Stimulated activated CD4-positive, alpha-beta T cell treated with anti-CD3 and anti-CD28 coated beads, Interleukin-12 subunit alpha, Interleukin-12 subunit beta, amount 100 ng/mL, for 24 hours (primary cell): ENCODE results near the gene ZNF48.
"Not testable (repeated sequence)": the region's sequence is repeated elsewhere in the genome, so short reads cannot be mapped to it uniquely, and the experiment has no call there.

Source experiments
- DNase-seq, 2 experiments: peaks; one replicate each; pipeline ENCODE4 v3.0.0-alpha.2; 2020; ENCODE audit warnings: low read depth in 2 of 2

The ZNF48 gene

DNA sequence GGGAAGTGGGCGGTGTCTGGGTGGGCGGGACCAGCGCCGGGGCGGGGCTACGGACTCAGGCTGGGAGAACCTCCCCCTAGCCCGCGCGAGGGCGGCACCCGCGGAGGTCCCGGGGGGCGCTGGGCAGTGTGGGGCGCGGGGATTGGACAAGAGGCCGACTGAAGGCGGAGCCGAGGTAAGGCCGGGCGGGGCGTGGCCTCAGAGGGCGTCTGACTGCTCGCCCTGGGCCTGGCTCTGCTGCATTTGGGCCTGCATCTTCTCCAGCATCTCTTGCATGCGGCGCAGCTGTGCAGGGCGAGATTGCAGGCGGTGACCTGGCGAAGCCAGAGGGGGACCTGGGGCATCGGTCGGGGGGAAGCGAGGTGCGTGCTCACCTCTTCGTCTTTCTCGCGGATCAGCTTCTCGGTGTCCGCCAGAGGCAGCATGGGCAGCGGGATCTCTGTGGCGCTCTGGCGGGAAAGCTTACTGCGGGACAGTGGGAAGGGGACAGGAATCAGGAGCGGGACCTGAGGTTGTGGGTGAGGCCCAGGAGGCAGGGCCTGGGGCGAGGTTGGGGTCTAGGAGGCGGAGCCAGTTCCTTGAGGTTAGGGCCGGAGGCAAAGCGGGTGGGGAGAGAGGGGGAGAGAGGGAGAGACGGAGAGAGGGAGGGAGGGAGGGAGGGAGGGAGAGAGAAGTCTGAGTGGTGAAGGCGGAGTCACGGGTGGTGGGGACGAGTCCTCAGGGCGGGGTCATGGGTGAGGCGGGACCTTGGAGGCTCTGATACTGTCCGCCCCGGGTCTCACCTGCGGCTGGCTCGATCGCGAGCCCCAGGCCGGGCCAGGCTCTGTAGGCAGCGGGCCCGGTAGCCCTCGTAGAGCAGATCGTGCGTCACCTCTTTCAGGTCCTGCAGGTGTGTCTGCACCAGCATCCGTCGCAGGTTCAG, 16.7 kb upstream of the ZNF48 start:
- peak; percentile 97 to 99 for DNase-seq

DNA sequence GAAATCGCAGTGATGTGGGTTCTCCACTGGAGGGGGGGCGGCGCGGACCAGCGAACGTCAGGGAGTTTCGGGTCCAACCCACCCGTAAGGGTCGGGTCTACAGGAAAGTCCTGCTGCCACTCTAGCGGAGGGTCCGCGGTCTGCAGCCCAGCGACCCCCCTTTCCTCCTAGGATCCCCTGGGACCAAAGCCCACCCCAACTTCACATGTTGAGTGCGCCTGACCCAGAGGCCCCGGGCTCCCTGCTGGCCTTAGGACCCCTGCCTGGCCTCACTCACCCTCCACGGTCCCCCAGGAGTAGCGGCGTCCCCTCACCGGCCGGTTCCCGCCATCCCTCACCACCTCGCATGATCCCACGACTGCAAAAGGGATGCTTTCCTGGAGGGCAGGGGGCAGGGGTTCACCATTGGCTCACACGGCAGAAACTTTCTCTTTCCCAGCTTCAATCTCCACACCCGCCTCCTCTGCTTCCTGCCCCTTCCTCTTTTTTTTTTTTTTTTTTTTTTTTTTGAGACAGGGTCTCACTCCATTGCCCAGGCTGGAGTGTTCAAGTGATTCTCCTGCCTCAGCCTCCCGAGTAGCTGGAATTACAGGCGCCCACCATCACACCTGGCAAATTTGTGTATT, 15.9 kb upstream of the ZNF48 start:
- DNase-seq = no peak

DNA sequence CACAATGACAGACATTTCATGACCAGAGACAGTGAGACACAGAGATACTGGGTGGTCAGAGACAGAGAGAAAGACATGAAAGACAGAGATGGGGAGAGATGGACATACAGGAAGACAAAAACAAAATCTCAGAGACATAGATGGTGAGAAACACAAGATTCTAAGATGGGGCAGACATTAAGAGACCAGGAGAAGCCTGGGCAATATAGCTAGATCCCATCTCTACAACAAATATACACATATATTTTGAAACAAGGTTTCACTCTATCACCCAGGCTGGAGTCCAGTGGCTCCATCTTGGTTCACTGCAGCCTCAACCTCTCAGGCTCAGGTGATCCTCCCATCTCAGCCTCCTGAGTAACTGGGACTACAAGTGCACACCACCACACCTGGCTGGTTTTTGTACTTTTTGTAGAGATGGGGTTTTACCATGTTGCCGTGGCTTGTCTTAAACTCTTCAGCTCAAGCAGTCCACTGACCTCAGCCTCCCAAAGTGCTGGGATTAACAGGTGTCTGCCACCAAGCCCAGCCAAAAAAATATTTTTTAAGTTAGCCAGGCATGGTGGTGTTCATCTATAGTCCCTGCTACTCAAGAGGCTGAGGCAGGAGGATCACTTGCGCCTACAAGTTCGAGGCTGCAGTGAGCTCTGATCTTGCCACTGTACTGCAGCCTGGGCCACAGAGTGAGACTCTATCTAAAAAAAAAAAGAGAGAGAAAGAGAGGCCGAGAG, 15.0 kb upstream of the ZNF48 start:
- DNase-seq = no peak

DNA sequence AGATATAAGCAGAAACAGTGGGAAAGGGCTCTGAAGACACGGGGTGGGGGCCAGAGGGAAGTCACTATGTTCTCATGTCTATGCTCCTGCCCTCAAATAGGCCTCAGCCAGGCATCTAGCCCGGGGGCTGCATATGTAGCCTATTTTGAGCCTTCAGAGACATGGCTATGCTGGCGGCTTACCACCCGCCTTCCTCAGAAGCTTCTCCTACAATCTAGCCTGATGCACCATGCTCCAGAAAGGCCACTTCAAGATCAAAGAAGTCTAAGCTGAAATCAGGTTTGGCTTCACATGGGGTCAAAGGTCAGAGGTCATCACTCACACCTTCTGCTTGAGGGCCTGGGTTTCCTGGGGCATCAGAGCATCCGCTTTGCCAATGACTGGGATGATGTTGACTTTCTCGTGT, 14.4 kb upstream of the ZNF48 start:
- DNase-seq = no peak

DNA sequence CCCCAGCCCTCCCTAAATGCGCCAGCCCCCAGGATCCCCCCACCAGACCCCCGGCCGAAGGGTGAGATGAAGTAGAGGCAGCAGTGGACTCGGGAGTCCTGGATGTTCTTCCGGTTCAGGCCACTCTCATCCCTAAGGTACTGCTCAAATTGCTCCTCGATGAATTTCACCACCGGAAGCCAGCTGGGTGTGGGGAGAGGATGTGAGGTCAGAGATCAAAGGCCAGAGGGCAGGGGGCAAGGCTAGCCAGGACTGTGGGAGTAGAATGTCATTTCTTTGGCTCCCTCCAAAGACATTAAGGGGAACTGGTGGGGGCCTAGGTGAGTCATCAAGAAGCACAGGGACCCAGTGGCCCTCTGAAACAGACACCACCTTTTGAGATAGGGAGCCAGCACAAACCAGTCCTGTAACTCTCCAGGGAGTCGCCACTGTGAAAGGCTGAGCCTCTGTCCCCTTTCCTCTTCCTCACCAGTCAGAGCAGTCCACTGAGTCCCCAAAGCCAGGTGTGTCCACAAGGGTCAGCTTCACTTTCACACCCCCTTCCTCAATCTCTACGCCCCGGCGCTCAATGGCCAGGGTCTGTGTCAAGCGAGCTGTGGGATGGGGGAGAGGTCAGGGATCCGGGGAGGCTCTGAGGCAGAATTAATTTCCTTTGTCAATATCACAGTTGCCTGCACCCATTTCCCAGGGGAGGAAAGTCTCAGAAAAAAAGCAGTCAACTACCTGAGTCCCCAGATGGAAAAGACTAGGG, 13.8 kb upstream of the ZNF48 start:
- DNase-seq = no peak

DNA sequence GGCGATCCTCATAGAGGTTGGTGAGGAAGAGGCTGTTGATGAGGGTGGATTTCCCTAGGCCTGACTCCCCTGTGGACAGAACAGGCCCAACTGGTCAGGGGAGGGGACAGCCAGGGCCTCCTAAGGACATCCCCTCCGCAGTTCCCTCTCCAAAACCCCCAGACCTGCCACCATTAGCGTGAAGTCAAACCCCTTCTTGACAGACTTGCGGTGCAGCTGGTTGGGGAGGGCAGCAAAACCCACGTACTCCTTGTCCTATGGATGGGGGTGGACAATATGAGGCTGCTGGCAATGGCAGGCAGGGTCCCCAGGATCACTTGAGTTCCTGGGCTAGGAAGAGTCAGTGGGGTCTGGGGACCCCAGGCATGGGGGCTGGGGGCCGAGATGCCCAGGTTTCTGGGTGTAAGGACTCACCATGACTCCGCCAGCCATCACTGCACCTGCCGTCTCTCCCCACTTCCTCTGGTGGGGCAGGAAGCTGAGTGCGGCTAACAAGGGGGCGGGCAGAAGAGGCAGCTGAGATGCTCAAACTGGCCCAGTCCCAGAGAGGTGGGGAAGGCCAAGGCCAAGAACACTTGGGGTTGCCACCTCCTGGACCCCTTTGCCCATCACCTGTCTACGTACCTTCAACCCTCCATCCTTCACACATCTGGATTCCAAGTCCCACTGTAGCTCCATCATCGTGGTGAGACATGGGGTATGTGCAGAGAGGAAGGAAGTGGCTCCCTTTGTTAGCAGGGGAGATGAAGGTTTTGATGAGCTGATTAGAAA, 12.9 kb upstream of the ZNF48 start, which contains the start of gene SEPTIN1:
Gene SEPTIN1, minus strand, starts transcription at position 451 of the 771 bp plus-strand sequence. Its CDS starts 19 bp downstream, at position 432.
- peak; percentile 50 to 75 for DNase-seq

DNA sequence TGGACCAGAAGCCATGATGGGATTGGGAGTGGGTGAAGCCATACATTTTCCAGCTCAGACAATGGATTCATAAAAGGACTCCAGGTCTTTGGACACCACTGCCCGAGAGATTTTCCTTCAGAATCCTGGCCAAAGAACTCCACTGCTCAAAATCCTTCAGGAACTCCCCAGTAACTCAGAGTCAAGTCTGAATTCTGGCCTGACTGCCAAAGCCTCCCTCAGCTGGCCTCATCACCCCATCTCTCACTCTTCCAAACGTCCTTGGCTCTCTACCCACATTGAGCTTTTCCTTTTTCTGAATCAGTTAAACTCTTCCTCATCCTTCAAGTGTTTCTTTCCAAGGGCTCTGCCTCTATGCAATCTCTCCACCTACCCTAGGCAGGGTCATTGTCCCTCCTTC, 11.7 kb upstream of the ZNF48 start:
- no peak for DNase-seq

DNA sequence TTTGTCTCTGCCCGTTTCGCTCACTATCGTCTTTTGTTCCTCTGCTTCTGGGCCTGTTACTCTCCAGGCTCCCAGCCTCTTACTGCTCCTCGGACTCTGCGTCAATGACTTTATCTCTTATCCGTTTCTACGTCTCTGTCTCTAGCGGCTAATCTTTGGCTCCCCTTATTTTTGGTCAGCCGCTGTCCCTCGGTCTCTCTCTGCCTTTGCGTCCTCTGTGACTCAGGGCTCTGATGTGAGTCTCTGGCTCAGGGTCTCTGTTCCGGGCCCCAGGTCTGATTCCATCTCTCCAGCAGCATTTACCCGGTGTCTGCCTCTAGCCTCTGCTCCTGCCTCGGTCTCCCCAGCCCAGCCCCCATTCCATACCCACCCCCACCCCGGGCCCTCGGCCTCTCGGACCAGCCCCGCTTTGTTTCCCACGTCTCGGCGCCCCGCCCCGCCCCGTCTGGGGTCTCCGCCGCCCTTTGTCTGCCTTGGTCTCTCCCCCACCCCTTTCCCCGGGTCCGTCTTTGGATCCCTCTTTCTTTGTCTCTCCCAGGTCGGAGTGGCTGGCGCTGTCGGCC, 547 bp upstream of the ZNF48 start:
- DNase-seq = no peak

DNA sequence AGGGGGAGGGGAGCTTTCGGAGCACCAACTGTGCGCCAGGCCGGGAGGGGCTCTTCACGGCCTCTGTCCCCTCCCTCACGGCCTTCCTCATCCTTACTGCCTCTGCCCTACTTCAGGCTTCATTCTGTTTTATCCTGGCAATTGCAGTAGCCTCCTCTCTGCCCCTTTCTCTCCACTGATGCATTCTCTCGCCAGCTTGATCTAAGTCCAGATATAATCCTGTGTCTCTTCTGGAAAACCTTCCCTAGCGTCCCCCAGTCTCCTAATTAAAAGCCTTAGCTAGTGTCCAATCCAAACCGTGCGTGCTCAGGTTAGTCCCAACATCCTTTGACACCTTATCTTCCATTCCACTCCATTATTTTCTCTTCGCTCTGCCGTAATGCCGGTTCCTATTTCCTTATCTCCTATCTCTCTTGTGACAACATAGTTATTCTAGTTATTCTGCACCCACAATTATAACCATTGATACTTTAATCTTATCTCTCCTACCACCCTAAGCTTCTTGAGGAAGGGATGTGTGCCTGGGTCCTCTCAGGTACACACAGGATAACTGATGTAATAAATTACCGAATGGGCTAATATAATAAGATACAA, 869 bp downstream of the ZNF48 start:
- no peak for DNase-seq

DNA sequence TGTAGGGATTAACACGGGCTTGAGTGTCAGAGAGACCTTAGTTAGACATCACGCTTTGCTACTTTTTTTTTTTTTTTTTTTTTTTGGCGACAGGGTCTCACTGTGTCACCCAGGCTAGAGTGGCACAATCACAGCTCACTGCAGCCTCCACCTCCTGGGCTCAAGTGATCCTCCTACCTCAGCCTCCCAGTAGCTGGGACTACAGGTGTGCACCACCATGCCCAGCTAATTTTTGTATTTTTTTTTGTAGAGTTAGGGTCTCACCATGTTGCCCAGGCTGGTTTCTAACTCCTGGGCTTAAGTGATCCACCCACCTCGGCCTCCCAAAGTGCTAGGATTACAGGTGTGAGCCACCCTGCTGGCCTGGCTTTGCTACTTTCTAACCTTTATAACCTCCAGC, 1.4 kb downstream of the ZNF48 start:
- not testable (repeated sequence) for DNase-seq

DNA sequence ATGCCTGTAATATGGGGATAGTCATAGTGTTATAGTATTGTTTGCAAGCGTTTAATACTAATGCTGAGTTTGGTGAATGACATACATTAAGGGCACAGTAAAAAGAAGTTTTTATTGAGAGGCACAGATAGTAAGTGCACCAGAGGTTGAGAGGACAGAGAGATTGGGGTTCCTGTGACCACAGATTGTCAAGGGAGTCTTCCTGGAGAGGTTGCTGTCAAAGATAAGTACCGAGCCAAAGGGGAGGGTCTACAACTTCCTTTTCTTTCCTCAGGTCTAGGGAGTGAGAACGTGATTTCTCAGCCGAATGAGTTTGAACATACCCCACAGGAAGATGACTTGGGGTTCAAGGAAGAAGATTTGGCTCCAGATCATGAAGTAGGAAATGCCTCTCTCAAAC, 1.8 kb downstream of the ZNF48 start:
- no peak for DNase-seq

DNA sequence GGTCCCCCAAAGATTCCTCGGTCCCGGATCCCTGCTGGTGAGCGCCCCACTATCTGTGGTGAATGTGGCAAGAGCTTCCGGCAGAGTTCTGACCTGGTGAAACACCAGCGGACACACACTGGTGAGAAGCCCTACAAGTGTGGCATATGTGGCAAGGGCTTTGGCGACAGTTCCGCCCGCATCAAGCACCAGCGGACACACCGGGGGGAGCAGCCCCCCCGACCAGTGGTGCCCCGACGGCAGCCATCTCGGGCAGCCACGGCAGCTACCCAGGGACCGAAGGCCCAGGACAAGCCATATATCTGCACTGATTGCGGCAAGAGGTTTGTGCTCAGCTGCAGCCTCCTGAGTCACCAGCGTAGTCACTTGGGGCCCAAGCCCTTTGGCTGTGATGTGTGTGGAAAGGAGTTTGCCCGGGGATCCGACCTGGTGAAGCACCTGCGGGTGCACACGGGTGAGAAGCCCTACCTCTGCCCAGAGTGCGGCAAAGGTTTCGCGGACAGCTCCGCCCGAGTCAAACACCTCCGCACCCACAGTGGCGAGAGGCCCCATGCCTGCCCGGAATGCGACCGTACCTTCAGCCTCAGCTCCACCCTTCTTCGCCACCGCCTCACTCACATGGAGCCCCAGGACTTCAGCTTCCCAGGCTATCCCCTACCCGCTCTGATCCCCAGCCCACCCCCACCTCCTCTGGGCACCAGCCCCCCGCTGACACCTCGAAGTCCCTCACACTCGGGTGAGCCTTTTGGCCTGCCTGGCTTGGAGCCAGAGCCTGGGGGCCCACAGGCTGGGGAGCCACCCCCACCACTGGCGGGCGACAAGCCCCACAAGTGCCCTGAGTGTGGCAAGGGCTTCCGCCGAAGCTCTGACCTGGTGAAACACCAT, 2.8 kb downstream of the ZNF48 start:
- DNase-seq = no peak

DNA sequence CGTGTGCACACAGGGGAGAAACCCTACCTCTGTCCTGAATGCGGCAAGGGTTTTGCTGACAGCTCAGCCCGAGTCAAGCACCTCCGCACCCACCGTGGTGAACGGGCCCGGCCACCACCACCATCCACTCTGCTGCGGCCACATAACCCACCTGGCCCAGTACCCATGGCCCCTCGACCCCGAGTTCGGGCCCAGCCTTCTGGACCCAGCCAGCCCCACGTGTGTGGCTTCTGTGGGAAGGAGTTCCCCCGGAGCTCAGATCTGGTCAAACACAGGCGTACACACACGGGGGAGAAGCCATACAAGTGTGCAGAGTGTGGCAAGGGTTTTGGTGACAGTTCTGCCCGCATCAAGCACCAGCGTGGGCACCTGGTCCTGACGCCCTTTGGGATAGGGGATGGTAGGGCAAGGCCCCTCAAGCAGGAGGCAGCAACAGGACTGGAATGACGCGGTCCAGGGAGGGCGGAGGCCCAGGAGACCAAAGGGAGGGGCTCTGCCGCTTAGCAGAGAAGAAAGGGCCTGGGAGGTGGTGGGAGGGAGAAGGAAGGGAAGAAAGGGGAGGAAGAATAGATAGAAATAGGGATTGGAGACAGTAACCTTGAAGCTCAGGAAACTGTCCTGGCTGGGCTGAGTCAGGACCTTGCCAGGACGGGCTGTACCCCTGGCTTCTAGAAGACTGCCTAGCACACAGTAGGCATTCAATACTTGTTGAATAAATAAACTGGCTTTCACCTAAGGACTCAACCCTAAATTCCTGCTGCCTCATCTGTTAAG, 3.6 kb downstream of the ZNF48 start:
- DNase-seq = no peak

DNA sequence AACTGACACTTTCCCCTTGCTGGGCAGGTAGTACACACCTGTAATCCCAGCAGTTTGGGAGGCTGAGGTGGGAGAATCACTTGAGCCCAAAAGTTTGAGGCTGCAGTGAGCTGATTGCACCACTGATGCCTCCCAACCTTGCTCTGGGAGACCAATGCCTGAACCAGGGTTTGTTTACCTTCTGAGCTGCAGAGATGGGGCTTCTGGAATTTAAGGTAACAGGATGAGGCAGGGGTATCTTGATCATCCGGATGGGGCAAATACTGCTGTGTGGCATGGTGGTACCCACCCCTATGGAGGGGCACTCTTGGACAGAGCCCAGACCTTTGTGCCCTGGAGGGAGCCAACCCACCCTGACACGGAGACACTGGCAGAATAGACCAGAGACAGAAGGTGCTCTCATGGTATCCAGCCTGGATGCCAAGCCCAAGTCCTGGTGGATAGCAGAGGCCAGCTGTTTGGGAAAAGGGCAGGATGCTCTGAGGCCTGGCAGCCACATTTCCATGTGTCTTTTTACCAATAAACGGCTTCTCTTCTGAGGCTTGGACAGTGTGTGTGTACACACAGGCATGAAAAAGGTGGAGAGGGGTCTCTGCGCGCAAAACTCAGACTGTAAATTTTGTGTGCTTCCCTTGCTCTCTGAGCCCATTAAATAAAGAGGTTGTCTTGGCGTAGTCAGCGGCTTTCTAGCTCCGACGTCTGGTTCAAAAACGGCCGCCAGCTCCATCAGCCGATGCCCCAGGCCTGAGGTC, 4.4 kb downstream of the ZNF48 start:
- DNase-seq = no peak

DNA sequence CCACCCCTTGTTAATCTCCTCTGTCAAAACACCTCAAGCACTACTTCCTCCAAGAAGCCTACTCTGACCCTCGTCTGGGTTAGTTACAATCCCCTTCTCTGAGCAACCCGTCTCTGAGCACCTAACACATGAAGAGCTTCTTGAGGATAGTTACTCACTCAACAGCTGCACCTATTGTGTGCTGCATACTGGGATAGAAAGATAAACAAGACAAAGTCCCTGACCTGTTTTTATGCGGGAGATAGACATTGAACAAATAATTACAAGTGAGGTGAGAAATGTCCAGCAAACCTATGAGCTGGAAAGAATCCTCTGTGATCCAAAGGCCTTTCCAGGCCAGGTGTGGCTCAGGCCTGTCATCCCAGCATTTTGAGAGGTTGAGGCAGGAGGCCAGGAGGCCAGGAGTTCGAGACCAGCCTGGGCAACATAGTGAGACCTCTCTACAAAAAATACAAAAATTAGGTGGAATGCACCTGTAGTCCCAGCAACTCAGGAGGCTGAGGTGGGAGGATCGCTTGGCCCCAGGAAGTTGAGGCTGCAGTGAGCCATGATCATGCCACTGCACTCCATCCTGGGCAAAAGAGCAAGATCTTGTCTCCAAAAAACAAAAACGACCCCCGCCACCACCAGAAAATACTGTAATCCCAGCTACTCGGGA, 6.7 kb downstream of the ZNF48 start:
- DNase-seq = no peak

DNA sequence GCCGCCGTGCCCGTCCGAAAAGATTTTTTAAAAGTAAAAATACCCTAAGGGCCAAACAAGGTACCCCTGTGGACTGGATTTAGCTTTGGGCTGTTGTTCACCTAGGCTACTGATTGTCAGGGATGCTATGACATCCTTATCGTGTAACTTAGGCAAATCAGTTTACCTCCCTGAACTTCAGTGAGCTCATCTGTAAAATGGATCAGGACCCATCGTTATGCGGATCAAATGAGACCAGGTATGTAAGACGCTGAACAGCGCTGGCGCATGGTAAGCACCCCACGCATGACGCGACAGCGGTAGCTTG, 11.5 kb downstream of the ZNF48 start:
- no peak for DNase-seq

DNA sequence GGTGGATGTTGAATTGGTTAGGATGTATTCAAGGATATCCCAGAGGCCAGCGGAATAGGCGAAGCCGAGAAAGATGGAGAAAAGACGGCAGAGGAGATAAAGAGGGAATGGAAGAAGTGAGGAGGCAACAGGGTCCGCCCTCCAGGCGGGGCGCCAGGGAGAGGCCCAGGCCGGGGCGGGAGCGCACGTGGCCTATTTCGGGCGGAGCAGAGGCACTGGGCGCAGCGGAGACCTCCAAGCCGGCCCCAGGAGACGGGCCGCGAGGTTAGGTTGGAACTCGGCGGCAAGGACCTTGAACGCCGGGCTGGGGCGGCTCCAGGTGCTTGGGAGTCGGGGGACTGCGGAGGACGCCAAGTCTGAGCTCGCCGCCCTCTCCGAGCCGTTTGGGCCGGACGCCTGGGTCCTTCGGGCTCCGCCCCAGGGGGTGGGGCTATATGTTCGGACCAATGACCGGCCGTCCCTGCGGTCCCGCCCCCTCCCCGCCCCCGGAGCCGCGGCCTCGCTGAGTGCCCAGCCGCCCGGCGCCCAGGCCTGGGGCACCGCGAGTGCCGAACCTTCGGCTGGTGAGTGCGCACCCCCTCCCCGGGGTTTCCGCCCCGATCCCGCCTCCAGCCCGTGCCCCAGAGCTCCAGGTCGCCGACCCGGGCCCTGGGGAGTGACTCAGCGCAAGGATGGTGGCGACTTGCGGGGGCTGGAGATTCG, 12.0 kb downstream of the ZNF48 start, which contains the start of gene ZNF771:
Gene ZNF771, plus strand, starts transcription at position 505 of the 702 bp plus-strand sequence. CDS start 448 bp downstream, outside the sequence.
- peak; percentile 83 to 96 for DNase-seq
